GM12878 (cell line): Measurements from ENCODE around the gene ABHD6. TPM values are rescaled to one million over a fixed set of nuclear protein-coding genes. Genes with fewer than 3 reads are reported as not detected.
A peak's percentile ranks its signal among the peaks of the same experiment; 100 is the strongest.

Experiments used
- ATAC-seq: fragments of 200-7000 bp; cut with Tn5 transposase; 3 replicates; pipeline ENCODE4 v1.9.1; 2020; ENCODE audit warnings: mild to moderate bottlenecking, moderate library complexity
- BruUV-seq: library from RNA; stranded (reverse); fragments of 400-500 nt; replicated peaks from 2 replicates; lab custom pipeline; 2021; lab: Mats Ljungman, UMichigan
- CTCF ChIA-PET: fragments of 300-600 bp; sonication (Branson Sonifier 250); formaldehyde crosslinking; extraction: SDS; loops from one replicate; lab custom pipeline; 2021; ENCODE audit warnings: inconsistent platforms; lab: Yijun Ruan, JAX
- POLR2A ChIA-PET: fragments of 350-600 bp; formaldehyde crosslinking; extraction: SDS; loops from one replicate; lab custom pipeline; 2021; ENCODE audit warnings: inconsistent platforms; lab: Charles Lee
- RAD21 ChIA-PET: fragments of 300-600 bp; sonication (Branson Sonifier 250); formaldehyde crosslinking; loops from one replicate; lab custom pipeline; 2023; ENCODE audit warnings: antibody characterized with exemption; ENCODE audit not compliant: unreplicated experiment; lab: Charles Lee
- SMC1A ChIA-PET: fragments of 300-600 bp; sonication (Branson Sonifier 250); formaldehyde crosslinking; loops from one replicate; lab custom pipeline; 2023; ENCODE audit not compliant: unreplicated experiment, uncharacterized antibody; lab: Charles Lee
- DNase-seq: peaks from one replicate; pipeline ENCODE4 v3.0.0-alpha.2; 2011; ENCODE audit warnings: low read depth, low spot score
- FAIRE-seq: peaks from 3 replicates; lab custom pipeline; 2011; peaks lifted over from hg19 to GRCh38; lab: Jason Lieb, UNC
- H2AFZ ChIP-seq: 2 replicates; pipeline ENCODE4 v1.6.0; 2011; ENCODE audit warnings: low read depth, low read length, control low read depth; ENCODE audit not compliant: control insufficient read depth
- H3K27ac ChIP-seq: 2 replicates; pipeline ENCODE4 v1.5.1; 2011; ENCODE audit warnings: control low read depth; ENCODE audit not compliant: control insufficient read depth, insufficient read depth
- H3K27me3 ChIP-seq, 2 experiments: replicated peaks in 1 of 2; 2 replicates each; pipeline versions ENCODE4 v1.6.0 to v1.6.1; 2011; ENCODE audit warnings: low read length in 1 of 2; ENCODE audit not compliant: control insufficient read depth in 2 of 2, insufficient read depth in 2 of 2
- H3K36me3 ChIP-seq, 2 experiments: 2 replicates each; pipeline ENCODE4 v1.5.1; 2011; ENCODE audit warnings: low read length in 1 of 2; ENCODE audit not compliant: control insufficient read depth in 2 of 2, insufficient read depth in 2 of 2
- H3K4me1 ChIP-seq: 2 replicates; pipeline ENCODE4 v1.6.1; 2011; ENCODE audit warnings: mild to moderate bottlenecking, low read length, moderate library complexity, mixed read lengths; ENCODE audit not compliant: control insufficient read depth, insufficient read depth
- H3K4me2 ChIP-seq: 2 replicates; pipeline ENCODE4 v1.6.0; 2011; ENCODE audit warnings: control low read depth; ENCODE audit not compliant: control insufficient read depth, insufficient read depth
- H3K4me3 ChIP-seq: fragments of 200-600 bp; sonication (generic); 2 replicates; pipeline ENCODE4 v1.5.1; 2016
- H3K79me2 ChIP-seq: 2 replicates; pipeline ENCODE4 v1.6.0; 2011; ENCODE audit warnings: low read length; ENCODE audit not compliant: control insufficient read depth, insufficient read depth
- H3K9ac ChIP-seq: 2 replicates; pipeline ENCODE4 v1.8.0; 2011; ENCODE audit warnings: low read length, control low read depth, mixed read lengths; ENCODE audit not compliant: control insufficient read depth, insufficient read depth
- H3K9me3 ChIP-seq: replicated peaks from 3 replicates; pipeline ENCODE4 v1.5.1; 2011; ENCODE audit warnings: mild to moderate bottlenecking, low read length; ENCODE audit not compliant: control insufficient read depth, insufficient read depth
- H4K20me1 ChIP-seq: 2 replicates; pipeline ENCODE4 v1.6.0; 2011; ENCODE audit not compliant: control insufficient read depth, insufficient read depth
- EZH2 ChIP-seq: IDR thresholded peaks from 2 replicates; pipeline ENCODE4 v1.6.1; 2012; ENCODE audit warnings: low read depth, mild to moderate bottlenecking, control low read depth, inconsistent platforms, low read length, borderline replicate concordance; ENCODE audit not compliant: control insufficient read depth
- MLLT1 ChIP-seq: fragments of 450-650 bp; IDR thresholded peaks from 2 replicates; pipeline ENCODE4 v1.6.1; 2016; ENCODE audit warnings: mild to moderate bottlenecking
- PBX3 ChIP-seq: IDR thresholded peaks from 2 replicates; pipeline ENCODE4 v1.6.1; 2011; ENCODE audit warnings: mild to moderate bottlenecking, low read depth, low read length, moderate library complexity; ENCODE audit not compliant: insufficient replicate concordance
- PKNOX1 ChIP-seq: fragments of 450-650 bp; IDR thresholded peaks from 2 replicates; pipeline ENCODE4 v1.6.1; 2016; ENCODE audit warnings: mild to moderate bottlenecking
- RUNX3 ChIP-seq: IDR thresholded peaks from 2 replicates; pipeline ENCODE4 v1.6.1; 2012; ENCODE audit warnings: low read length, inconsistent platforms
- ZBTB4 ChIP-seq: fragments of 450-650 bp; formaldehyde crosslinking; IDR thresholded peaks from 2 replicates; pipeline ENCODE4 v1.4.0; 2022; ENCODE audit warnings: mild to moderate bottlenecking, moderate library complexity
- ZSCAN29 ChIP-seq: fragments of 450-650 bp; IDR thresholded peaks from 2 replicates; pipeline ENCODE4 v1.6.1; 2017; ENCODE audit warnings: mild to moderate bottlenecking, moderate library complexity
- WGBS: methylation state at CpG from one replicate; pipeline ENCODE4 v1.1.6; 2016; ENCODE audit warnings: low lambda C conversion rate; ENCODE audit not compliant: insufficient replicate concordance, insufficient coverage; ENCODE audit errors: missing lambda C conversion rate; 5-methylcytosine and 5-hydroxymethylcytosine counted together
- in situ Hi-C: fragments of 300-500 bp; cut with MboI; formaldehyde crosslinking; loops from 9 replicates; pipeline ENCODE4 v1.14.3; 2018; ENCODE audit warnings: mixed read lengths
- intact Hi-C: fragments of 100-400 bp; cut with micrococcal nuclease; formaldehyde crosslinking; loops from one replicate; pipeline ENCODE4 v1.14.2; 2022; ENCODE audit not compliant: unreplicated experiment
- polyA plus RNA-seq, 11 experiments: library from polyadenylated mRNA; depleted of rRNA in 4 of 11; unstranded in 6 of 11; stranded (reverse) in 5 of 11; fragments of >200 nt; fragmentation: Nextera tagmentation in 4 of 11; fragmentation: Illumina TruSeq in 1 of 11; extraction: Ambion mirVana in 4 of 11; extraction: Trizol in 1 of 11; gene quantifications; 1 replicate in 1 of 11; 2 replicates in 10 of 11; pipeline versions ENCODE4 v1.2.1 to v1.2.3, GENCODE V29; 2011 to 2016; ENCODE audit warnings: inconsistent platforms in 2 of 11, missing spikeins in 2 of 11, low read depth in 1 of 11
- total RNA-seq, 4 experiments: library from RNA; depleted of rRNA in 3 of 4; stranded (reverse); fragments of >200 nt in 3 of 4; fragmentation: Illumina TruSeq in 1 of 4; extraction: Trizol in 1 of 4; gene quantifications; 2 replicates each; pipeline versions ENCODE4 v1.2.1 to v1.2.3, GENCODE V29; 2013 to 2021
- TF ChIP-seq, protein P1 (sequence below): IDR thresholded peaks from 2 replicates; pipeline ENCODE4 v1.6.1; 2011; ENCODE audit warnings: borderline replicate concordance, low read depth, mild to moderate bottlenecking, moderate library complexity, low read length; ENCODE audit not compliant: insufficient read depth, poor library complexity, severe bottlenecking

Gene ABHD6
- total and polyA plus RNA-seq, 10 of the 15 experiments (the other 5 are each of a cell fraction or from before 2014, with no cell fraction given), result 1.4 to 33.2 (median 3.2) TPM

DNA sequence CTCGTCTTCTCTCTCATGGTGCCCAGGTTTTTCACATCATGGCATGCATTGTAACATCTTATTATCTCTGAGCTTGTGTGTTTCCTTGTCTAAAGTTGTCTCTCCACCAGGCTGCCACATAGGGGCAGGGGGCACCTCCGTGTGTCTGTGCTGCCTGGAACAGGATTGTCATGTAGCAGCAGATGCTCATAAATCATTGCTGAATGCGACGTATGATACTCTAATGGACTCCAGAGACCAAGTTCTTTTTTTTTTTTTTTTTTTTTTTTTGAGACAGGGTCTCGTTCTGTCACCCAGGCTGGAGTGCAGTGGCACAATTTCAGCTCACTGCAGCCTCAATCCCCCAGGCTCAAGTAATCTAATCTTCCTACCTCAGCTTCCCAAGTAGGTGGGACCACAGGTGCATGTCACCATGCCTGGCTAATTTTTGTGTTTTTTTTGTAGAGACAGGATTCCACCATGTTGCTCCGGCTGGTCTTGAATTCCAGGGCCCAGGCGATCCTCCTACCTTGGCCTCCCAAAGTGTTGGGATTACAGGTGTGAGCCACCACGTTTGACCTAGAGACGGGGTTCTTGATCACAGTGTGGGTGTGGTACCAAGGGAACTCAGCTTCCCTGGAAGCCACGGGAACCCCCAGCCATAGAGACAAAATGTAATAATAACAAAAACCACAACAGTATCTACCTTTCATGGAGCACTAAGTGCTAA lies 22.1 kb upstream of the ABHD6 start:
- H3K9me3 ChIP-seq, result no peaks in the 10 kb centered on the region; the same call in 2 of the 3 replicates
- 35% methylated on average over 9 of the region's 10 CpGs for WGBS
- ATAC-seq (peak; percentile 2), FAIRE-seq (no peak), DNase-seq (no peak)
- H3K27ac ChIP-seq, result peak overlapping the region; percentile 83
- SMC1A ChIA-PET, result interaction anchor here (0.9 to 14.2 kb wide), 11 partner anchors 9 to 199 kb away, joined by 3 to 510 read pairs (median 7); partner anchors contain the start of genes HTD2 and RPP14
- no peaks in the 10 kb centered on the region for H3K36me3 ChIP-seq
- no peaks in the 10 kb centered on the region for H3K27me3 ChIP-seq
- RAD21 ChIA-PET, result interaction anchor here (0.6 to 11.9 kb wide), 14 partner anchors 8 to 206 kb away, joined by 3 to 285 read pairs (median 8); partner anchors contain the start of genes ABHD6, HTD2 and RPP14
- POLR2A ChIA-PET, result interaction anchor here (0.6 to 15.5 kb wide), 6 partner anchors 8 to 38 kb away, joined by 3 to 491 read pairs (median 6); partner anchors contain the start of gene ABHD6
- TSS peak; percentile 84 for BruUV-seq
- CTCF ChIA-PET, result interaction anchor here (1.3 to 13.5 kb wide), 9 partner anchors 7 to 92 kb away, joined by 4 to 655 read pairs (median 10); partner anchors contain the start of genes ABHD6, HTD2 and RPP14
- intact Hi-C loops (loop anchor here (2.0 kb wide), 2 partner anchors 15 to 21 kb away; partner anchors contain the start of gene ABHD6), in situ Hi-C loops (loop anchor here (25.0 kb wide), 1 partner anchor 1172 kb away; no protein-coding TSS in a partner anchor)
- no peak overlapping the region for H3K4me3 ChIP-seq
- peak overlapping the region; percentile 11 for H3K9ac ChIP-seq
- no peak overlapping the region for H2AFZ ChIP-seq
- peaks cover 56% of the 10 kb centered on the region for H3K4me1 ChIP-seq
- no peaks in the 10 kb centered on the region for H3K79me2 ChIP-seq
- H3K4me2 ChIP-seq, result peak overlapping the region; percentile 81
- H4K20me1 ChIP-seq, result no peaks in the 10 kb centered on the region
- TF ChIP-seq EZH2 (no peak), ZBTB4 (CRISPR knock-in tag) (no peak), PKNOX1 (peak; percentile 83), MLLT1 (no peak), ZSCAN29 (no peak), RUNX3 (peak; percentile 31), PBX3 (peak; percentile 59)
- TF ChIP-seq, protein P1, sequence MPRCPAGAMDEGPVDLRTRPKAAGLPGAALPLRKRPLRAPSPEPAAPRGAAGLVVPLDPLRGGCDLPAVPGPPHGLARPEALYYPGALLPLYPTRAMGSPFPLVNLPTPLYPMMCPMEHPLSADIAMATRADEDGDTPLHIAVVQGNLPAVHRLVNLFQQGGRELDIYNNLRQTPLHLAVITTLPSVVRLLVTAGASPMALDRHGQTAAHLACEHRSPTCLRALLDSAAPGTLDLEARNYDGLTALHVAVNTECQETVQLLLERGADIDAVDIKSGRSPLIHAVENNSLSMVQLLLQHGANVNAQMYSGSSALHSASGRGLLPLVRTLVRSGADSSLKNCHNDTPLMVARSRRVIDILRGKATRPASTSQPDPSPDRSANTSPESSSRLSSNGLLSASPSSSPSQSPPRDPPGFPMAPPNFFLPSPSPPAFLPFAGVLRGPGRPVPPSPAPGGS, result no peak
